22Rv1 (cell line): ENCODE data around the gene CSMD2.

Experiments
- H3K27ac ChIP-seq: fragments of 450-650 bp; 2 replicates; pipeline ENCODE4 v1.5.1; 2017
- ZFX ChIP-seq: fragments of 450-650 bp; IDR thresholded peaks from 2 replicates; pipeline ENCODE4 v1.6.1; 2017; ENCODE audit warnings: antibody characterized with exemption, borderline replicate concordance
- TF ChIP-seq, protein P1 (sequence below): fragments of 450-650 bp; IDR thresholded peaks from 2 replicates; pipeline ENCODE4 v1.5.1; 2017; ENCODE audit warnings: mild to moderate bottlenecking

Gene CSMD2

DNA sequence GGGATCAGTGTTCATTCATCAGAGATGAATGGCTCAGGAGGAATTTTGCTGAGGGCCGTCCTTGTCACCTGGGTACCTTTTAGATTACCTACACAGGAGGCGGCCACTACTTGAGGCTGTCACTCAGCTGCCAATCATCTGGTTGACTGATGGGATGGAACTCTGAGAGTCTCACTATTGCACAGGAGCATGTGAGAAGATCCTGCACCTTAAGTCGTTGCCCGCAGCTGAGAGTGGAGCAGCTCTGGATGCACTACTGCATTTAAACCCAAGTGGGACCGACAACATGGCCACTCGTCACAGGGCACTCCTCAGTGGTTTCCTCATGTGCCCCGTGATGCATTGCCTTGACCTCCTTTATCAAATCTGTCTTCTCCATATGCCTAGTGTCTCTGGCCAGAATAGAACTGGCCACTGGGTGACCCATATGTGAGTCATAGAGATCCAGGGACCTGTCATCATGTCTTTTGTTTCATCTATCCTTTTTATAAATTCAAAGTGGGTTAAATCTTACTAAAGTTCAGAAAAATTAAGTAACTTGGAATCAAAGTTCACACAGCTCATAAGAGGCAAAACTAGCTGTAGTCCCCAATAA lies 527.1 kb downstream of the CSMD2 start:
- H3K27ac ChIP-seq: no peak overlapping the region
- TF ChIP-seq ZFX: no peak
- TF ChIP-seq, protein P1, sequence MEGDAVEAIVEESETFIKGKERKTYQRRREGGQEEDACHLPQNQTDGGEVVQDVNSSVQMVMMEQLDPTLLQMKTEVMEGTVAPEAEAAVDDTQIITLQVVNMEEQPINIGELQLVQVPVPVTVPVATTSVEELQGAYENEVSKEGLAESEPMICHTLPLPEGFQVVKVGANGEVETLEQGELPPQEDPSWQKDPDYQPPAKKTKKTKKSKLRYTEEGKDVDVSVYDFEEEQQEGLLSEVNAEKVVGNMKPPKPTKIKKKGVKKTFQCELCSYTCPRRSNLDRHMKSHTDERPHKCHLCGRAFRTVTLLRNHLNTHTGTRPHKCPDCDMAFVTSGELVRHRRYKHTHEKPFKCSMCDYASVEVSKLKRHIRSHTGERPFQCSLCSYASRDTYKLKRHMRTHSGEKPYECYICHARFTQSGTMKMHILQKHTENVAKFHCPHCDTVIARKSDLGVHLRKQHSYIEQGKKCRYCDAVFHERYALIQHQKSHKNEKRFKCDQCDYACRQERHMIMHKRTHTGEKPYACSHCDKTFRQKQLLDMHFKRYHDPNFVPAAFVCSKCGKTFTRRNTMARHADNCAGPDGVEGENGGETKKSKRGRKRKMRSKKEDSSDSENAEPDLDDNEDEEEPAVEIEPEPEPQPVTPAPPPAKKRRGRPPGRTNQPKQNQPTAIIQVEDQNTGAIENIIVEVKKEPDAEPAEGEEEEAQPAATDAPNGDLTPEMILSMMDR: no peak

DNA sequence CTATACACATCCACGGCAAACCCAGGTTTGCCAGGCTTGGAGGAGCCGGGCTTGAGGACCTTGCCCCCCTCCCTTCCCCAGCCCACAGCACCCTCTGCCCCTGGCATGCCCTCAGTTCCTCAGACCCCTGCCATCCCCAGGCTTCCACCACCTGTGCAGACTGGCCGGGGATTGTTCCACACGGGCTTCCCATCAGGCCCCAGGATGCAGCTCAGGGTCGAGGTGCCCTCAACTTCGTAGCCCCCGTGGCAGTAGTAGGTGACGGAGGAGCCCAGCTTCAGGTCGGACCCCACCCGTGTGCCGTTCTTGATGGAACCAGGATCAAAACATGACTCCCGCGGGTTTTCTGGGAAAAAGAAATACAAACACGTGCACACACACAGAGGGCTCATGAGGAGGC lies 528.8 kb downstream of the CSMD2 start:
- no peak for TF ChIP-seq ZFX

DNA sequence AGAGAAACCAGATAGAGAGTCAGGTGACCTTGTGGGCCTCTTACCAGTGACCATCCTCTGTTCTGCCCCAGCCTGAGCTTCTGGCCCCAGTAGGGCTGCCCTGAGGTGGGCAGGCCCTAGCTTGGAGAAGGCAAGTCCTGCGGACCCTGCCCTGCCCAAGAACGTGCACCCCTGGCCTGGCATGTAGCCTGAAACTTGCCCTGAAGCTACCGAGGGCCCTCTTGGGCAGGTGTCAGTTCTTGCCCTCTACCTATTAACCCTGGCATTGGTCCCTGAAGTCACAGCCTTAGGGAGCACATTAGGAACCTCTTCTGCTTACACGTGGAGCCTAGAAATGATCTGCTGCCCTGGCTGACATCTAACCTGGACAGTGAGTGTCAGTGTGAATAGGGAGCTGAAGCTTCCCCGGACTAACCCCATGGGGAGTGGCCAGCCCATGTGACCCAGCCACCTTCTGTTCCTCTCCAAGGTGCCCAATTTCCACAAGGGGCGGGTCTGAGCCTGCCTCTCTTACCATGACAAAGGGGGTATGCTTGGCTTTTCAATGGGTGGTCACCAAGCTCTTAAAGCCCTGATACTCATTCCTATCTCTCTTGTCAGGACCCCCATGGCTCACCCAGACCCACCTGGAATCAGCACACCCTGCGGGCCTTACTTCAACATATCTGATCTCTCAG lies 529.6 kb downstream of the CSMD2 start:
- TF ChIP-seq, protein P1: no peak
- TF ChIP-seq ZFX: no peak
- H3K27ac ChIP-seq: no peak overlapping the region

More for the DNA sequence above, 528.8 kb downstream of the CSMD2 start:
- no peak overlapping the region for H3K27ac ChIP-seq

DNA sequence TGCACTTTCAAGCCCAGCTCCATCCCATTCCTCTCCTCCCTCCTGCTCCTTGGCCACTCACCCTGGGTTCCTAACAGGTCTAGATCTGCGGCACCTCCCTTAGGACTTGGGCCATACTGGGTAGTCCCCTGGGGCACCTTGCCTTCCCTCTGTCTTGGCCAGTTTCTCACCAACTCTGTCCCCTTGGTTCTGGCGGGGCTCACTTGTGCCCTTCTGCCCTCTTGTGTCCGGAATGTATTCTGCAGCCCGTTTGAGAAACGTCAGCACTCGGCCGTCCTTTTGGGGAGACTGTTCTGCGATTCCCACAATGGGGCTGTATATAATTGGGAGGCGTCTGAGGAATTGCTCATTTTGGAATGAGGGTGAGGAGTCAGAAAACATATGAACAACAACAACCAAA lies 530.2 kb downstream of the CSMD2 start:
- TF ChIP-seq ZFX: no peak
- TF ChIP-seq, protein P1: peak; percentile 78
- no peak overlapping the region for H3K27ac ChIP-seq

DNA sequence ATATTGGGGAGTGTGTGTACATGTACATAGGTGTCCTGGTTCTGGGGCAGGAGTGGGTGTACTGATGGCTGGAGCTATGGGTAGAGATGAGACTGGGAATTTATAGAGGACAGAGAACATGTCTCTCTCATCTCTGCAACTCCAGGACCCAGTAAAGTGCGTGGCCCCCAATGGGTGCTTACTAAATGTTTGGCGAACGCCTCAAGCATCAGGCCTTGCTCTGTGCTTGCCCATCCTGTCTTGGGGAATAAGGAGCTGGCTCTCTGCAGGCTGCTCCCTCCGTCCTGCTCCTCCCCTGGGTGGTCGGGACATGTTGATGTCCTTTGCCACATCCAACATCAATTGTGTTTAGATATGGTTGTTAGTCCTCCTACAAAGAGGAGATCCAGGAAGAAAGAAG lies 530.9 kb downstream of the CSMD2 start:
- TF ChIP-seq, protein P1: no peak
- no peak for TF ChIP-seq ZFX
- no peak overlapping the region for H3K27ac ChIP-seq

DNA sequence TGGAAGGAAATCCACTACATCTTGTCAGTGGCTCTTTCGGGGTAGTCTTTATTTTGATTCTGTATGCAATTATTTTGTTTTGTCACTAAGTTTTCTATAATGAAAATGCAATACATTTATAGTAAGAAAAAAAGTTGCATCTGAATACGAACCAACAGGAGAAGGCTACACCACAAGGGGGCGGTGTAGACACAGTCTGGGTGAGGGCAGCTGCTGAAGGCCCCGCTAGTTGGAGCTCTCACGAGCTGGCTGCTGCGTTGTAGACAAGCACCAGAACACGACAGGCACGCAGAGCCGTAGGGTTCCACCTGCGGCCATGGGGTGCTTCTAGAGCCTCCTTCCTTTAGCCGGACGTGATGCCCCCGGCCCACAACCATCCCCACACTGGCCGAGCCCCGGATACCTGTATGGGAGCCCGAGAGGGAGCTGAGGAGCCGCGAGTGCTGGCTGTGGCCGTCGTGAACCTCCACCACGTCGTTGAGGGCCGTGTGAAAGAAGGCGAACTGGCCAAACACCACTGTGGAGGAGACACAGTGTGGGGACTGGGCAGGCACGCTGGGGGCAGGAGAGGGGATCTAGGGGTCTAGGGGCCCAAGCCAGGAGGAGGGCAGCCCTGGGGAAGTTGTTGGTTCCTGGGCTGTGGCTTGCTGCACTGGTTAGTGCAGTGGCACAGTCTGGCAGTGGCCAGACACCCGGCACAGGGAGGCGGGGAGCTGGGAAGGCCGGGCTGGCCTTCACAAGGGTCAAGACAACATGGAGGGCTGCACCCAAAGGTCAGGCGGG lies 531.8 kb downstream of the CSMD2 start:
- H3K27ac ChIP-seq: no peak overlapping the region
- TF ChIP-seq, protein P1: peak; percentile 100
- no peak for TF ChIP-seq ZFX

DNA sequence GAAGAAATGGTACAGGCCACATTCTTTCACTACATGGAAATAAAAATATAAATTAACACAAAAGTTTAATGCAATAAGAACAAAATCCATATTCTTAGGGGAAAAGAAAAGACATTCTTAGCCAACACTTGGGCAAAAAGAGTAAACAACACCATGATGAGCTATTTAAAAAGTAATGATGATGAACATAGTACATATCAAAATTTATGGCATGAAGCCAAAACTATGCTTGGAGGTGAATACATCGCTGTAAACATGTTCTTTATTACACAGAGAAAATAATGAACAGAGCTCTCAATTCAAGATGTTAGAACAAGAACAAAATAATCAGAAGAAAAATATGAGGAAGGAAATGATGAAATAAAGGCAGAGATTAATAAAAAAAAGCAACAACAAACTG lies 534.3 kb downstream of the CSMD2 start:
- TF ChIP-seq, protein P1: no peak
- TF ChIP-seq ZFX: no peak
- no peak overlapping the region for H3K27ac ChIP-seq
